ENCODE data around the gene DIABLO.
"Not testable (repeated sequence)": the region's sequence is repeated elsewhere in the genome, so short reads cannot be mapped to it uniquely, and the experiment has no call there.

Gene DIABLO

DNA sequence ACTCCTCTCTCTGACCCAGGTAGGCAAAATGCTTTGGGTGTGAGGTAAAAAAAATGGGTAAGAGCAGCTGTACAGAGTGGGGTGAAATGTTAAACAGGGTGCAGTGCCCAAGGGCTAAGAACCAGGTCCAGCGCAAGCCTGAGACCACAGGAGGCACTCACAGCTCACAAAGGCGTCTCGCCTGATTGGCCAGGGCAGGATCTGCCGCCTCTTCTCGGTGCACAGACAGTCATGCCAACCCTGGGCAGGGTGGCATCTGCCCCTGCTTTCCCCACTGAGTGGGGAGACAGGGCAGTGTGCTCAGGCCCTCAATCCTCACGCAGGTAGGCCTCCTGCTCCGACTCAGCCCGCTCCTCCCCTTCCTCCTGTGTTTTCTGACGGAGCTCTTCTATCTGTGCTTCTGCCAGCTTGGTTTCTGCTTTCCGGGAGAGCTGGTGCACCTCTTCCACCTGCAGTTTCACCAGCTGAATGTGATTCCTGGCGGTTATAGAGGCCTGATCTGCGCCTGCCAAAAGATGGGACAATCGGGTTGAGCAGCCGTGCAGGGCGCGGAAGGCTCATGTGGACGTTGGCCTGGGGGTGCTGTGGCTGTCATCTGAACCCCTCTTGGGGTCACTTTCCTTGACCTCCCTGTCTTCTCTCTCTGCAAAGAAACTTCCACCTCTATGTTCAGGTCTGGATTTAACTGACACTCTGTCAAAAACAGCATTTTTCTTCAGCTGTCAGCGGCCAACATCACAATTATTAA is 17.6 kb downstream of the DIABLO start:
- DNase-seq (ENCODE audit: low read depth in 2 of 2): no peak

- DNase-seq (ENCODE audit: low read depth in 2 of 2): no peak
These were observed 18.5 kb downstream of the DIABLO start for GRCh38 chr12:122207391-122207790.

GRCh38 chr12:122206976-122207375 is 18.9 kb downstream of the DIABLO start:
- no peak for DNase-seq (ENCODE audit: low read depth in 2 of 2)

- no peak for DNase-seq (ENCODE audit: low read depth in 2 of 2)
These were observed 19.6 kb downstream of the DIABLO start for GRCh38 chr12:122206111-122206881.

DNA sequence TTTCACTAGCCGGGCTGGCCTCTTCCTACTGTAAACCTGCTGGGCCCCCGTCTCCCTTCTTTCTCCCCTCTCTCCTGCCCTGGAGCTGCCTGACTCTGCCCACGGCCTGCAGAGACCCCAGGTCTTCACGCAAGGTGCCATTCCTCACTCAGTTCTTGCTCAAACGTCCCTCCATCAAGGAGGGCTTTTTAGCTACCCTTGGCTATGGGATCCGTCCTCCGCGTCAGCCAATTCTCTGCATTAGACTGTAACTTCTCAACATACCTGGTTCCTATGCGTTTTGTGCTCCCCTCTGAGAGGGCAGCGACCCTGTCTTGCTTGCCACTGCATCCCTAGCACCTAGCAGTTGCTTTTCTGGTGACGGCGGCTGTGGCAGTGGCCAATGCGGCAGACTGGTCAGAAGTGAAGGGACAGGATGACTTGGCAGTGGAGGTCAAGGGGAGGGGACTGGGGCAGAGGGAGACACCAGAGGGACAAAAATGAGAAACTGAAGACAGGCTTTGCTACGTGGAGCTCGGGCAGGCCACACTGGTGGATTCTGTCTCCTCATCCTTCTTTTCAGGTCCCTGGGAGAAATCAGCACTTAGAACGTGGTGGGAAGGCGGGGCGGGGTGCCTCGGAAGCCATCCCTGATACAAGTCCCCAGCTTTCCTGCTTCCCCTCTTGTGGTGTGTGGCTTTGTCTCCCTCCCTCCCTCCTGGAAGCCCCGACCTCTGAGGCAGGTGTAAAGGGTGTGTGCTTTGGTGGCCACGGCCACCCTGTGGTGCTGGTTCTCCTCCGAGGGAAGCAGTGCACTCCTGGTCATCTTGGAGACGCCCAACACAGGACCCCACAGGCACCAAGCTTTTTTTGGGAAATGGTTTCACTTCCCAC is 20.6 kb downstream of the DIABLO start:
- no peak for DNase-seq (ENCODE audit: low read depth in 2 of 2)

DNA sequence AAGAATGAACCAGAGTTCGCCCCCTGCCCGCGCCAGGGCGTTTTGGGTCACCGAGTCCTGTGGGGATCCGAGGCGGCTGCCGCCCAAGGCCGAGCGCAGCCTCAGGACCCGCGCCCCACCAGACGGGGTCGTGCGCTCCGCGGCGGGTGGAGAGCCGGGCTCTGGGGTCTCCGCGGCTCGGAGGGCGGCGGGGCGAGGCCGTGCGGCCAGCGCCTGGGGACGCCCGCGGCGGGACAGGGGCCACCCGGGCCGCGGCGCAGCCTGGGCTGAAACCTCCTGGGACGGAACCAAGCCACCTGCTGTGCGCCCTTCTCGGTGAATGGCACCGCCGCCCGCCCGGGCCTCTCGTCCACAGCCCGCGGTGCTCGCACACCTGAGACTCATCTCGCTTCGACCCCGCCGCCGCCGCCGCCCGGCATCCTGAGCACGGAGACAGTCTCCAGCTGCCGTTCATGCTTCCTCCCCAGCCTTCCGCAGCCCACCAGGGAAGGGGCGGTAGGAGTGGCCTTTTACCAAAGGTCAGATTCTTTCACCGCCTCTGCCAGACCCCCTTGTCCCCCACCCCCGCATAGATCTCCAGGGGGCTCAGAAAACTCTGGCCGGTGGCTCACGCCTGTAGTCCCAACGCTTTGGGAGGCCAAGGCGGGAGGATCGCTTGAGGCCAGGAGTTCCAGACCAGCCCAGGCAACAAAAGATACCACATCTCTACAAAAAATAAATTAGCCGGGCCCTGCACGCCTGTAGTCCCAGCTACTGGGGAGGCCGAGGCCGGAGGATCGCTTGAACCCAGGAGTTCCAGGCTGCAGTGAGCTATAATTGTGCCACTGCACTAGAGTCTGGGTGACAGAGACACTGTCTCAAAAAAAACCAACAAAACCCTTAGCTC is 21.4 kb downstream of the DIABLO start:
- no peak for DNase-seq (ENCODE audit: low read depth in 2 of 2)

- peak in 1 of 2 donors; percentile 66 for DNase-seq (ENCODE audit: low read depth in 2 of 2)
These were observed 22.3 kb downstream of the DIABLO start, which contains the start of gene B3GNT4 for GRCh38 chr12:122203301-122204166. Gene B3GNT4, plus strand, starts transcription at chr12:122203709. Its CDS starts 910 bp downstream, at chr12:122204619.

GRCh38 chr12:122202811-122203210 is 23.0 kb downstream of the DIABLO start:
- not testable (repeated sequence) for DNase-seq (ENCODE audit: low read depth in 2 of 2)

DNA sequence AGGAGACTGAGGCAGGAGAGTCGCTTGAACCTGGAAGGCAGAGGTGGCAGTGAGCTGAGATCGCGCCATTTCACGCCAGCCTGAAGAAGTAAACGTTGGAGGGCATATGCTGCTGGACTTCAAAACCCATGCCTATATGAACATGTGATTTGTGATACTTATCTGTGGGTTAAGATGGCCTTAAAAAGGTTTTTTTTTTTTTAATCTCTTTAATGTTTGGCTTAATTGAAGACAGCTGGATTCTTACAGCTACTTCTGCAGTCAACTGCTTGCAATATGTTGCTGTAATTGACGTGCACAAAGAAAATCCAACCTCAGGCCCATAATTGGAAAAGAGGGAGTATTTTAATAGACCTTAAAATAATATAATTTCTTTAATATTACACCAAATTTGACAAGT is 23.8 kb downstream of the DIABLO start:
- no peak for DNase-seq (ENCODE audit: low read depth in 2 of 2)

DNA sequence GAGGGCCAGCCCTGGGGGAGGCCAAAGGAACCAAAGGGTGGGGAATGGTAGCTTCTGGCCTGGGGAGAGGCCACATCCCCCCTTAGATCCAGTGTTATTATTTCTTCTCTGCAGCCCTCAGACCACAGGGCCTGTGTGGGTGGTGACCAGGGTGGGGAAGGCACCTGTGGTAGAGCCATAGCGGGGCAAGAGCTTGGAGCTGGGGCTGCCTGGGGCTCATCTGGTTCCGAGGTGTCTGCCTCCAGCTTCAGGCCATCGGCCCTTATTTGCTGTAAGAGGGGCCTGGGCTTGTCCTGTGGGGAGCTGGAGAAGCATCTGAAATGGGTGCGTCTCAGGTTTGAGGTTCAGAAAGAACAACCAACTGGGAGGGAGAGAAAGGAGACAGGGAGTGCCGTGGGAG is 24.5 kb downstream of the DIABLO start:
- no peak for DNase-seq (ENCODE audit: low read depth in 2 of 2)

DNA sequence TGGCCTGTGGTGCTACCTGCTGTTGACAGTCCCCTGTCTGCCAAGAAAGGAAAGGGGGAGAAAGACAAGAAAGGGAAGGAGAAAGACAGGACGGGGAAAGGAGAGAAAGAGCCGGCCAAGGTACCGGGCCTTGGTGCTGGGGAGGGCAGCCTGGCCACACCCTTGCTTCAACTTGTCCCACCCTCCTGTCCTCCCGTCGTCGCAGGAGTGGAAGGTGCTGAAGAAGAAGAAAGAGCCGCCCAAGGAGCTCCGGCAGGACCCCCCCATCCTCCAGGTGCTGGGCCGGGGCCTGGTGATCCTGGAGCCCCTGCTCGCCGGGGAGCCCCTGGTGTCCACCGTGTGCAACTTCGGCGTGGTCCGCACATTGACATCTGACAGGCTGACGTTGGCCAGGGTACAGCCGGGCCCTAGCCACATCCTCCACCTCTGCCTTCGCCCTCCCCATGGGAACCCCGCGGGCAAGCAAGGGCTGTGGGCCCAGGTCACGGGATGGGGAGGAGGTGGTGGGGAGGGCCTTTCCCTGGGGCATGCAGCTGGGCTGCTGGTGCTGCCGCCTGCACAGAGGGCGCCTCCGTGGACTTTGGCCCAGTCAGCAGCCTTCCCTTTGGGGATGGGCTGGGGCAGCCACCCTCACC is 25.2 kb downstream of the DIABLO start:
- no peak for DNase-seq (ENCODE audit: low read depth in 2 of 2)

- DNase-seq (ENCODE audit: low read depth in 2 of 2): no peak
These were observed 26.1 kb downstream of the DIABLO start for GRCh38 chr12:122199484-122200355.

DNA sequence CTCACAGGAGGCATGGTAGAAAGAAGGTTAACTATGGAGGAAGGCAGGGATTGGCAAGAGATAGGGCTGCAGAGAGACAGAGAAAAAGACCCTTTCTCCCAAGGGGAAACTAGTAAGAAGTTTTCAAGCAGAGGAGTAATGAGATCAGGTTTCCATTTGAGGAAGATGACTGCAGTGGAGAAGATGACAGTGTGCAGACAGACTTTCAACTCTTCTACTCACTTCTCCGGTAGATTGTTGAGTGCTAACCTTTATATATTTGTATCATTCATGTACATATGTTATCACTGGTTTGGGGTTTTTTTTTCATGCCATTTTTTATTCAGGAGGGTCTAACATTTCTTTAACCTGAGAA is 28.3 kb downstream of the DIABLO start:
- no peak for DNase-seq (ENCODE audit: low read depth in 2 of 2)

- no peak for DNase-seq (ENCODE audit: low read depth in 2 of 2)
These were observed 30.4 kb downstream of the DIABLO start for GRCh38 chr12:122195405-122195804.

- DNase-seq (ENCODE audit: low read depth in 2 of 2): no peak
These were observed 31.0 kb downstream of the DIABLO start for GRCh38 chr12:122194804-122195203.

DNA sequence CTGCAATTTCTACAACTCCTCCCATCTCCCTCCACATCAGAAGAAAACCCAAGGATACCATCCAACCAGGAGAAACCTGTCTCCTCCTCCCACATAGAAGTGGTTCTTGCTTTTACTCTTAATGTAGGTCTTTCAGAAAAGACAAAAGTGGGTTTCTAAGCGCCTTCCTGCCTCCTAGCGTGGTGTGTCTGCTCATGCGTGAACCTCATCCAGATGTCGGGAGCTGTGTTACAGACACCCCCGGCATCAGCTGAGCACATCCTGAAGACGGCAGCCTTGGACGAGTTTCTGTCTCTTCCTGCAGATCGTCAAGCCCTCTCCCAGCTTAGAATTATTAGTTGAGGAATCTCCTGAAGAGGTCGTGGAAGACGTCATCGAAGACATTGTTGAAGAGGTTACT is 33.4 kb downstream of the DIABLO start:
- no peak for DNase-seq (ENCODE audit: low read depth in 2 of 2)

DNA sequence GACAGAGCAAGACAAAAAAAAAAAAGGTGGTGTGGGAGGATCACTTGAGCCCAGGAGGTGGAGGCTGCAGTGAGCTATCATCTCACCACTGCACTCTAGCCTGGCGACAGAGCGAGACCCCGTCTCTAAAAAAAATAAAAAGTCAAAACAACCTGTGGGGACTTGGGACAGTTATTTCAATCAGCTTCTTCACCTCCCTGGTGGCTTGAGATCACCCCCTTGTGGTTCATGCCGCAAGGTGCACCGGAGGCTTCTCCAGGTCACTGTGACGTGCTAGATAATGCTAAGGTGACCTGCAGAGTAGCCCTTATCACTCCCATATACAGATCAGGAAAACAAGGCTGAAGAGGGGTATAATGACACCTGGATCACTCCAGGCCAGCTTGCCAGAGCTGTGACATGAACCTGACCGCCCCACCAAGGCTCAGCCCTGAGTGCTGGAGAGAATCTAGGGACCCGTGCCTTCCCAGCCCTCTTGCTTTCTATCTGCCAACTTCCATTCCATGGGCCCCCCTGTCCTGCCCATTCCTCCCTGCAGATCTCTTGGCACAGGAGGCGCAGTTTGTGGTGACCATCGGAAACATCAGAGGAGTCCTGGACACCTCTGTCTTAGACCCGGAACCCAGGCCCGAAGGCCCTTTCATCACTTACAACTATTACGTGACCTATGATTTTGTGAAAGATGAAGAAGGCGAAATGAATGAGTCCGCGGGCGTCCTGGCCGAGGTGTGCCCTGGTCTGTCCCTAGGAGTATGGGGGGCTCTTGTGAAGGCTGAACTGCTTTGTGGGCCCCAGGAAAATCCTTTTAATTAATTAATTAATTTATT is 34.8 kb downstream of the DIABLO start:
- peak; percentile 55 to 71 for DNase-seq (ENCODE audit: low read depth in 2 of 2)
